OCI-LY7 (cell line): Measurements from ENCODE around the gene GCLC. TPM values are rescaled to one million over a fixed set of nuclear protein-coding genes. Genes with fewer than 3 reads are reported as not detected.

ENCODE experiments used
- Bru-seq: library from RNA; stranded (reverse); fragments of 400-500 nt; gene quantifications from one replicate; lab custom pipeline; 2021; lab: Mats Ljungman, UMichigan
- BruChase-seq, 2 experiments: library from RNA; stranded (reverse); fragments of 400-500 nt; gene quantifications; one replicate each; lab custom pipeline; 2021; lab: Mats Ljungman, UMichigan
- BruUV-seq: library from RNA; stranded (reverse); fragments of 400-500 nt; replicated peaks from 2 replicates; lab custom pipeline; 2021; lab: Mats Ljungman, UMichigan
- CTCF ChIA-PET: fragments of 300-600 bp; sonication (Branson Sonifier 250); formaldehyde crosslinking; loops from one replicate; lab custom pipeline; 2022; ENCODE audit warnings: antibody characterized with exemption; ENCODE audit not compliant: unreplicated experiment; lab: Charles Lee
- POLR2A ChIA-PET: fragments of 300-600 bp; sonication (Branson Sonifier 250); formaldehyde crosslinking; loops from one replicate; lab custom pipeline; 2022; ENCODE audit warnings: antibody characterized with exemption; lab: Charles Lee
- DNase-seq: peaks from one replicate; pipeline ENCODE4 v3.0.0-alpha.2; 2015; ENCODE audit warnings: low spot score
- H2AFZ ChIP-seq: fragments of 200-600 bp; sonication (generic), shearing (Covaris generic); 2 replicates; pipeline ENCODE4 v1.6.1; 2014; ENCODE audit warnings: mild to moderate bottlenecking, antibody characterized with exemption, low read length, moderate library complexity
- H3K27ac ChIP-seq: fragments of 200-600 bp; sonication (generic); 2 replicates; pipeline ENCODE4 v1.5.1; 2014; ENCODE audit warnings: mixed run types, low read depth, mild to moderate bottlenecking, moderate library complexity, low read length, inconsistent platforms; ENCODE audit not compliant: poor library complexity, severe bottlenecking
- H3K36me3 ChIP-seq: fragments of 200-600 bp; sonication (generic); 2 replicates; pipeline ENCODE4 v1.6.1; 2014; ENCODE audit warnings: mild to moderate bottlenecking, antibody characterized with exemption, low read length, moderate library complexity, mixed read lengths; ENCODE audit not compliant: insufficient read depth
- H3K4me1 ChIP-seq: fragments of 200-600 bp; sonication (generic); 2 replicates; pipeline ENCODE4 v1.5.1; 2014; ENCODE audit warnings: mild to moderate bottlenecking, low read length; ENCODE audit not compliant: insufficient read depth, poor library complexity, severe bottlenecking
- H3K4me2 ChIP-seq: fragments of 200-600 bp; sonication (generic); 2 replicates; pipeline ENCODE4 v1.6.1; 2014; ENCODE audit warnings: mild to moderate bottlenecking, low read length
- H3K4me3 ChIP-seq: fragments of 200-600 bp; sonication (generic); 2 replicates; pipeline ENCODE4 v1.5.1; 2014; ENCODE audit warnings: mild to moderate bottlenecking, low read depth, low read length; ENCODE audit not compliant: poor library complexity, severe bottlenecking
- H3K79me2 ChIP-seq: fragments of 200-600 bp; sonication (generic); 2 replicates; pipeline ENCODE4 v1.6.1; 2016; ENCODE audit warnings: low read depth, mild to moderate bottlenecking, low read length, moderate library complexity, mixed read lengths; ENCODE audit not compliant: insufficient read depth
- H3K9me2 ChIP-seq: fragments of 200-600 bp; sonication (generic); 2 replicates; pipeline ENCODE4 v1.6.1; 2016; ENCODE audit warnings: mild to moderate bottlenecking, low read length, mixed read lengths; ENCODE audit not compliant: insufficient read depth
- H3K9me3 ChIP-seq: fragments of 200-600 bp; sonication (generic); 2 replicates; pipeline ENCODE4 v1.6.1; 2014; ENCODE audit warnings: mild to moderate bottlenecking, mixed run types, low read length, mixed read lengths
- H4K20me1 ChIP-seq: fragments of 200-600 bp; sonication (generic); 2 replicates; pipeline ENCODE4 v1.6.1; 2014; ENCODE audit warnings: mild to moderate bottlenecking, antibody characterized with exemption, low read length, moderate library complexity, mixed read lengths; ENCODE audit not compliant: insufficient read depth
- EZH2phosphoT487 ChIP-seq: fragments of 200-600 bp; sonication (generic); IDR thresholded peaks from 2 replicates; pipeline ENCODE4 v1.6.1; 2018; ENCODE audit warnings: low read depth, borderline replicate concordance, mild to moderate bottlenecking, mixed run types, antibody characterized with exemption, low read length, moderate library complexity, mixed read lengths
- intact Hi-C: fragments of 100-400 bp; cut with micrococcal nuclease; formaldehyde crosslinking; loops from one replicate; pipeline ENCODE4 v1.10.0; 2022; ENCODE audit not compliant: unreplicated experiment
- long read RNA-seq: library from polyadenylated mRNA; stranded (forward); transcript quantifications from one replicate; pipeline ENCODE4 v2.0.0, GENCODE V29; 2022
- total RNA-seq, 2 experiments: library from RNA; depleted of rRNA in 1 of 2; stranded (reverse); fragments of >200 nt in 1 of 2; shearing (Covaris generic) in 1 of 2; gene quantifications; 2 replicates each; pipeline ENCODE4 v1.2.3, GENCODE V29; 2014 to 2022
- TF ChIP-seq, protein P1 (sequence below): fragments of 200-600 bp; sonication (generic); conservative IDR thresholded peaks from 2 replicates; pipeline ENCODE4 v1.5.1; 2014; ENCODE audit warnings: mild to moderate bottlenecking, antibody characterized with exemption, low read length, moderate library complexity, mixed read lengths

GCLC gene
- total RNA-seq (2014; rRNA removed; shearing (Covaris generic)), result 14.3 and 16.7 TPM in 2 replicates
- total RNA-seq (2022), result 27.8 and 30.4 TPM in 2 replicates
- percentile 76 among the genes with signal in this experiment for Bru-seq, nascent RNA
- BruChase-seq, experiment 1, labeled RNA remaining after a 6-hour chase, result percentile 64 among the genes with signal in this experiment
- BruChase-seq, experiment 2, labeled RNA remaining after a 2-hour chase, result percentile 74 among the genes with signal in this experiment
- long read RNA-seq, transcript GCLC-215 (16 exons, 3,785 nt), result major isoform, 21 of 25 reads
- long read RNA-seq, partial matches to known transcripts, result 0 of 25 reads
- long read RNA-seq, other reads (novel, unspliced or antisense), result 3 of 25 reads

DNA sequence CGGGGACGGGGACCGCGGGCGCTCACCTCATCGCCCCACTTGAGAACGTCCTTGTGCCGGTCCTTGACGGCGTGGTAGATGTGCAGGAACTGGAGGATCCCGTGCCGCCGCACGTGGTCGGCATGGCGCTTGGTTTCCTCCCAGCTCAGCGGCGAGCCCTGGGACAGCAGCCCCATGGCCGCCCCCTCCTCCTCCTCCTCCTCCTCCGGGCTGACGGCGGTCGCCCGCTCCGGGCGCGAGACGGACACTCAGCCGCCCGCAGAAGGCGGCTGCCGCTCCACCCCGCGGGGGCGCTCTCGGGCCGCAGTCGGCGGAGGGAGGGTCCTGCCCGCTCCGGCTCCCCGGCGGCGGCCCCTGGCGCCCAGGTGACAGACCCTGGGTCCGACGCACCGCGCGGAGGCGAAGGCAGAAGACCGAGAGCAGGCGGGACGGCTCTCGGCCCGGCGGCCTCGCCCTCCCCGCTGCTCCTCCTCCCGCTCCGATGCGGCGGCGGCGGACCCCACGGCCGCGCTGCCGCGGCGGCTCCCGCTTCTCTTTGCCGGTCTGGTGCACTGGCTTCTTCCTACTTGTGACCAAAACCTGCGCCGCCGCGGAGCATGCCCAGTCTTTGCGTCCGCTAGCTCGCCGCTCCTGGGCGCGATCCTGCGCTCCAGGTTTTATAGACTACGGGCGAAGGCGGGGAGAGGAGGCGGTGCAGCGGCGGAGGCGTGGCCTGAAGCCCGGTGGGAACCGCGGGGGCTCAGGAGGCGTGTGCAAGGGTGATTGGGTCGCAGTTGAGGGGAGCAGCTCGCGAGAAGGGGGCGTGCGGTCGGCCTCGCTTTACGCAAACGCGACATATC, at the start of gene GCLC:
Gene GCLC, minus strand, starts transcription at position 632 of the 839 bp plus-strand sequence. Its CDS starts 456 bp downstream, at position 176.
- BruUV-seq, result no TSS peak
- intact Hi-C loops, result loop anchor here (1.0 kb wide), 2 partner anchors 107 to 250 kb away; no protein-coding TSS in a partner anchor
- DNase-seq, result peak; percentile 97
- Histone ChIP-seq H3K9me3 (no peaks in the 10 kb centered on the region), H3K27ac (peak within 1 kb of the TSS; percentile 66), H3K36me3 (peaks cover 5% of the 10 kb centered on the region; the same call in 1 of the 2 replicates), H3K79me2 (peaks cover 35% of the 10 kb centered on the region; the same call in 1 of the 2 replicates), H2AFZ (peak within 1 kb of the TSS; percentile 83), H4K20me1 (peaks cover 9% of the 10 kb centered on the region), H3K4me3 (peak within 1 kb of the TSS; percentile 96), H3K9me2 (no peaks in the 10 kb centered on the region), H3K4me1 (peaks cover 34% of the 10 kb centered on the region), H3K4me2 (peak within 1 kb of the TSS; percentile 91)
- CTCF ChIA-PET, result interaction anchor here (0.5 to 1.2 kb wide), 4 partner anchors 17 to 568 kb away, joined by 3 to 8 read pairs (median 4); no protein-coding TSS in a partner anchor
- TF ChIP-seq EZH2phosphoT487, result no peak
- TF ChIP-seq, protein P1, sequence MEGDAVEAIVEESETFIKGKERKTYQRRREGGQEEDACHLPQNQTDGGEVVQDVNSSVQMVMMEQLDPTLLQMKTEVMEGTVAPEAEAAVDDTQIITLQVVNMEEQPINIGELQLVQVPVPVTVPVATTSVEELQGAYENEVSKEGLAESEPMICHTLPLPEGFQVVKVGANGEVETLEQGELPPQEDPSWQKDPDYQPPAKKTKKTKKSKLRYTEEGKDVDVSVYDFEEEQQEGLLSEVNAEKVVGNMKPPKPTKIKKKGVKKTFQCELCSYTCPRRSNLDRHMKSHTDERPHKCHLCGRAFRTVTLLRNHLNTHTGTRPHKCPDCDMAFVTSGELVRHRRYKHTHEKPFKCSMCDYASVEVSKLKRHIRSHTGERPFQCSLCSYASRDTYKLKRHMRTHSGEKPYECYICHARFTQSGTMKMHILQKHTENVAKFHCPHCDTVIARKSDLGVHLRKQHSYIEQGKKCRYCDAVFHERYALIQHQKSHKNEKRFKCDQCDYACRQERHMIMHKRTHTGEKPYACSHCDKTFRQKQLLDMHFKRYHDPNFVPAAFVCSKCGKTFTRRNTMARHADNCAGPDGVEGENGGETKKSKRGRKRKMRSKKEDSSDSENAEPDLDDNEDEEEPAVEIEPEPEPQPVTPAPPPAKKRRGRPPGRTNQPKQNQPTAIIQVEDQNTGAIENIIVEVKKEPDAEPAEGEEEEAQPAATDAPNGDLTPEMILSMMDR, result peak; percentile 75
- POLR2A ChIA-PET, result interaction anchor here (0.7 kb wide), 1 partner anchor 356 kb away, joined by 3 read pairs; no protein-coding TSS in a partner anchor

DNA sequence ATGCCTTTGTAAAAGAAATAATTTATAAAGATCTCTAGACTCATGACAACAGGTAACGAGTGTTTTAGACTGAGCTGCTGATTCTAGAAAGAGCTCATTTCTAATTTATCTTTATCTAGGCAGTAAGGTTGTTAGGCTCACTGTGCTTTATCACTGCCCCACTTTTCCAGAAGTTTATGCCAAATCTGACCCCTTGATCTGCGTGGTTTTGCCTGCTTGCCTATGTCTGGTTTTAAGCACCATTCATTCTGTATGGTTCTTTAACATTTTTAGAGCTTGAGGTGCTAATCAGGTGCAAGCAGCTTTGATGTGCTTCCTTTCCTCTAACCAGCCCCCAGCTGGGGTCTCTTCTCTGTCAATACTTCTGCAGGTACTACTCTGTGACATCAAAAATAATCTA, 49.7 kb upstream of the GCLC start:
- no peaks in the 10 kb centered on the region for H3K36me3 ChIP-seq
- BruUV-seq, result no TSS peak
- H4K20me1 ChIP-seq, result no peaks in the 10 kb centered on the region
- DNase-seq, result no peak
- H3K79me2 ChIP-seq, result no peaks in the 10 kb centered on the region
- H3K9me3 ChIP-seq, result no peaks in the 10 kb centered on the region
- intact Hi-C loops, result no loop called here
- ChIA-PET CTCF (no interaction called here), POLR2A (no interaction called here)
- no peak overlapping the region for H2AFZ ChIP-seq
- no peaks in the 10 kb centered on the region for H3K9me2 ChIP-seq
- H3K4me3 ChIP-seq, result no peak overlapping the region
- H3K4me1 ChIP-seq, result no peaks in the 10 kb centered on the region
- TF ChIP-seq, protein P1, result no peak
- TF ChIP-seq EZH2phosphoT487, result no peak
- no peak overlapping the region for H3K4me2 ChIP-seq
- H3K27ac ChIP-seq, result no peak overlapping the region
